GM12874 (cell line): ENCODE measurements around the gene SIRT7.

ENCODE experiments used
- CTCF ChIP-seq: IDR thresholded peaks from 2 replicates; pipeline ENCODE4 v1.5.1; 2011; ENCODE audit warnings: low read depth, mild to moderate bottlenecking, control low read depth, low read length, moderate library complexity; ENCODE audit not compliant: insufficient read depth

The SIRT7 gene

GRCh38 chr17:81866440-81867169 is 51.4 kb downstream of the SIRT7 start:
- TF ChIP-seq CTCF, result no peak

- TF ChIP-seq CTCF, result no peak
Observed at GRCh38 chr17:81865733-81866439, 52.1 kb downstream of the SIRT7 start.

GRCh38 chr17:81865358-81865732 is 52.6 kb downstream of the SIRT7 start:
- no peak for TF ChIP-seq CTCF

GRCh38 chr17:81863833-81864768 is 53.9 kb downstream of the SIRT7 start:
- no peak for TF ChIP-seq CTCF

GRCh38 chr17:81863123-81863675 is 54.8 kb downstream of the SIRT7 start:
- no peak for TF ChIP-seq CTCF
